Endothelial cell of umbilical vein (primary cell): ENCODE data around the gene FHOD1. TPM values are rescaled to one million over a fixed set of nuclear protein-coding genes. Genes with fewer than 3 reads are reported as not detected.

Experiments
- BruUV-seq: library from RNA; stranded (reverse); fragments of 400-500 nt; replicated peaks from 2 replicates; lab custom pipeline; 2021; lab: Mats Ljungman, UMichigan
- CTCF ChIA-PET: fragments of 300-600, 350-600 bp; sonication (Branson Sonifier 250); formaldehyde crosslinking; loops from one replicate; lab custom pipeline; 2021; ENCODE audit warnings: antibody characterized with exemption, inconsistent platforms; lab: Charles Lee
- POLR2A ChIA-PET: fragments of 300-600, 350-600 bp; sonication (Branson Sonifier 250); formaldehyde crosslinking; loops from one replicate; lab custom pipeline; 2021; ENCODE audit warnings: antibody characterized with exemption, inconsistent platforms; lab: Charles Lee
- DNase-seq: peaks from one replicate; pipeline ENCODE4 v3.0.0-alpha.2; 2011; ENCODE audit warnings: low read depth, low spot score
- FAIRE-seq: peaks from 2 replicates; lab custom pipeline; 2011; peaks lifted over from hg19 to GRCh38; lab: Jason Lieb, UNC
- H2AFZ ChIP-seq: 2 replicates; pipeline ENCODE4 v1.6.0; 2012; ENCODE audit warnings: low read depth, low read length, control low read depth, inconsistent platforms
- H3K27ac ChIP-seq: 2 replicates; pipeline ENCODE4 v1.5.1; 2011; ENCODE audit warnings: low read depth, mild to moderate bottlenecking, control low read depth, low read length, moderate library complexity; ENCODE audit not compliant: insufficient read depth
- H3K27me3 ChIP-seq, 2 experiments: 2 replicates each; pipeline versions ENCODE4 v1.6.0 to v1.6.1; 2011; ENCODE audit warnings: low read length in 2 of 2, mixed read lengths in 1 of 2; ENCODE audit not compliant: control insufficient read depth in 2 of 2, insufficient read depth in 2 of 2
- H3K36me3 ChIP-seq, 2 experiments: 2 replicates in 1 of 2; 3 replicates in 1 of 2; pipeline ENCODE4 v1.5.1; 2011; ENCODE audit warnings: low read length in 2 of 2, mild to moderate bottlenecking in 1 of 2, moderate library complexity in 1 of 2; ENCODE audit not compliant: control insufficient read depth in 2 of 2, insufficient read depth in 2 of 2; ENCODE audit errors: extremely low read depth in 1 of 2
- H3K4me1 ChIP-seq: 3 replicates; pipeline ENCODE4 v1.5.1; 2011; ENCODE audit warnings: mild to moderate bottlenecking, low read length; ENCODE audit not compliant: control insufficient read depth, insufficient read depth; ENCODE audit errors: extremely low read depth
- H3K4me2 ChIP-seq: 2 replicates; pipeline ENCODE4 v1.6.1; 2011; ENCODE audit warnings: low read length, control low read depth, mixed read lengths; ENCODE audit not compliant: insufficient read depth
- H3K4me3 ChIP-seq, 3 experiments: fragments of 200-600 bp in 1 of 3; sonication (generic), shearing (Covaris generic) in 1 of 3; replicated peaks in 1 of 3; 2 replicates each; pipeline ENCODE4 v1.5.1; 2011 to 2016; ENCODE audit warnings: control low read depth in 3 of 3, low read length in 3 of 3, mild to moderate bottlenecking in 2 of 3, inconsistent platforms in 1 of 3, low read depth in 1 of 3, moderate library complexity in 1 of 3; ENCODE audit not compliant: insufficient read depth in 1 of 3
- H3K79me2 ChIP-seq: 2 replicates; pipeline ENCODE4 v1.6.0; 2012; ENCODE audit warnings: low read length, inconsistent platforms; ENCODE audit not compliant: control insufficient read depth, insufficient read depth
- H3K9ac ChIP-seq: replicated peaks from 2 replicates; pipeline ENCODE3; 2011; ENCODE audit warnings: low read length, control low read depth; ENCODE audit not compliant: insufficient read depth; ENCODE audit errors: extremely low read depth
- H3K9me1 ChIP-seq: replicated peaks from 3 replicates; pipeline ENCODE4 v1.6.0; 2011; ENCODE audit warnings: mild to moderate bottlenecking, low read length; ENCODE audit not compliant: control insufficient read depth, insufficient read depth; ENCODE audit errors: extremely low read depth
- H3K9me3 ChIP-seq: replicated peaks from 2 replicates; pipeline ENCODE4 v1.5.1; 2012; ENCODE audit warnings: low read length, inconsistent platforms; ENCODE audit not compliant: control insufficient read depth, insufficient read depth
- H4K20me1 ChIP-seq: replicated peaks from 2 replicates; pipeline ENCODE3; 2011; ENCODE audit warnings: mild to moderate bottlenecking, low read length; ENCODE audit not compliant: control insufficient read depth, insufficient read depth; ENCODE audit errors: extremely low read depth
- EZH2 ChIP-seq: IDR thresholded peaks from 2 replicates; pipeline ENCODE4 v1.6.1; 2012; ENCODE audit warnings: borderline replicate concordance, low read depth, mild to moderate bottlenecking, moderate library complexity, low read length, inconsistent platforms; ENCODE audit not compliant: severe bottlenecking
- FOS ChIP-seq: IDR thresholded peaks from 2 replicates; pipeline ENCODE4 v1.6.1; 2011; ENCODE audit warnings: mild to moderate bottlenecking, low read length, moderate library complexity, borderline replicate concordance; ENCODE audit not compliant: insufficient read depth
- GATA2 ChIP-seq: IDR thresholded peaks from 2 replicates; pipeline ENCODE4 v1.7.0; 2011; ENCODE audit warnings: low read depth, mild to moderate bottlenecking, moderate library complexity, mixed read lengths, low read length; ENCODE audit not compliant: insufficient read length, insufficient read depth
- JUN ChIP-seq: IDR thresholded peaks from 2 replicates; pipeline ENCODE4 v1.6.1; 2011; ENCODE audit warnings: borderline replicate concordance, low read depth; ENCODE audit not compliant: insufficient read length, insufficient read depth
- MYC ChIP-seq: IDR thresholded peaks from one replicate; pipeline ENCODE4 v1.6.1; 2011; ENCODE audit warnings: mild to moderate bottlenecking, low read depth, low read length
- POLR2A ChIP-seq: IDR thresholded peaks from 2 replicates; pipeline ENCODE4 v1.6.1; 2012; ENCODE audit warnings: low read depth, mild to moderate bottlenecking, control low read depth, low read length
- POLR2AphosphoS5 ChIP-seq: IDR thresholded peaks from 2 replicates; pipeline ENCODE4 v1.6.1; 2012; ENCODE audit warnings: low read depth, mild to moderate bottlenecking, control low read depth, low read length, moderate library complexity; ENCODE audit not compliant: insufficient read depth
- dilution Hi-C: fragments of 300-500 bp; cut with MboI; formaldehyde crosslinking; loops from one replicate; pipeline ENCODE4 v1.15.0; 2019; ENCODE audit warnings: low sequenced_read_pairs; ENCODE audit not compliant: extremely low pct_ligation_motif_present
- intact Hi-C: fragments of 100-400 bp; cut with micrococcal nuclease; formaldehyde crosslinking; loops from one replicate; pipeline ENCODE4 v1.10.0; 2022
- polyA plus RNA-seq, 4 experiments: library from polyadenylated mRNA; depleted of rRNA in 3 of 4; stranded (reverse) in 3 of 4; unstranded in 1 of 4; fragments of >200 nt; gene quantifications; 2 replicates each; pipeline versions ENCODE4 v1.2.1 to v1.2.3, GENCODE V29; 2011 to 2012; ENCODE audit warnings: missing spikeins in 1 of 4
- total RNA-seq: library from RNA; stranded (reverse); gene quantifications from 2 replicates; pipeline ENCODE4 v1.2.3, GENCODE V29; 2021
- TF ChIP-seq, protein P1 (sequence below), 2 donors: IDR thresholded peaks; 1 replicate in 1 of 2; 2 replicates in 1 of 2; pipeline ENCODE4 v1.5.1; 2011; ENCODE audit warnings: low read length in 2 of 2, mild to moderate bottlenecking in 2 of 2, moderate library complexity in 2 of 2, control low read depth in 1 of 2, inconsistent platforms in 1 of 2, low read depth in 1 of 2; ENCODE audit not compliant: insufficient read depth in 1 of 2; ENCODE audit errors: extremely low read depth in 1 of 2
- TF ChIP-seq, protein P2 (sequence below): IDR thresholded peaks from 2 replicates; pipeline ENCODE4 v1.6.1; 2011; ENCODE audit not compliant: insufficient read depth, insufficient read length

The FHOD1 gene
- total and polyA plus RNA-seq, 2 donors (not counting 3 experiments of a cell fraction or from before 2014, with no cell fraction given): 63.6 to 124 TPM

DNA sequence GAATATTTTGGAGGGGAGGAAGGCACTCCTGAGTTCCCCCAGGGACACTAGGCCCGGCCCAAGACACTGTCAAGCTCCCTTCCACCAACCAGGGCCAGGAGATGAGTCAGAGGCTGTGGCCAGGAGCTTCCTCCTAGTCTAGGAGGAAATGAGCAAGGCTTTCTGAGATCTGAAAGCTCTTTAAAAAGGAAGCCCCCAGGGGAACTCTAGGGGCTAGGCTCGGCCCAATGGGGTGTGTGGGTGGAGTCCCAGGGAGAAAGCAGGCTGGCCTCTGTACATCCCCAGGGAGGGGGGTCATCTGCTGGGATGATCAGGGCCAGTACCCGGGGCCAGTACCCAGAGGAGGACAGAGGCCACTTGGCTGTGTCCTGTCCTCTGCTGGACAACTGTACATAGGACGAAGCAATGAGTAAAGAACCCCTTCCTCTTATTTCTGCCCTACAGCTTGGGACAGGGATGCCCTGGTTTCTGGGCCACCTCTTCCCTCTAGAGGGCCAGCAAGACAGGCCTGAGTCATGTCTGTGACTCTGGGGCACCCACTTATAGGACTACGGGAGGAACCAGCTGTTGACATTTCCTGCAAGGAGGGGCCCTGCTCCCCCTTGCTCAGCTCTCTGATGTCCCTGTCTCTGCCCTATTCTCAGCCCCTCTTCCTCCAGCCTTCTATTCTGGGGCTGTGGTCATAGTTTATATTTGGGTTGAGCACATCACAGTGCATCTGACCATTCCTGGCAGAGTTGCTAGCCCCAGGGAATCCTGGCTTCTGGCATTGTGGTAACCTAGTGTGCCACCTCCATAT is 2.7 kb downstream of the FHOD1 start:
- Histone ChIP-seq H3K36me3 (peaks cover 0 to 5% of the 10 kb centered on the region in 2 experiments), H3K9ac (peak overlapping the region; percentile 49), H3K9me1 (no peaks in the 10 kb centered on the region), H4K20me1 (no peaks in the 10 kb centered on the region), H3K27ac (peak overlapping the region; percentile 88), H3K4me3 (no peak overlapping the region), H2AFZ (no peak overlapping the region), H3K4me1 (peaks cover 65% of the 10 kb centered on the region), H3K27me3 (no peaks in the 10 kb centered on the region), H3K9me3 (no peaks in the 10 kb centered on the region), H3K4me2 (peak overlapping the region; percentile 56), H3K79me2 (peaks cover 50% of the 10 kb centered on the region)
- dilution Hi-C loops (no loop called here), intact Hi-C loops (loop anchor here (1.0 kb wide), 1 partner anchor 8 kb away; no protein-coding TSS in a partner anchor)
- TF ChIP-seq JUN (peak; percentile 59), POLR2AphosphoS5 (peak; percentile 66), EZH2 (no peak), GATA2 (no peak), MYC (no peak), POLR2A (peak; percentile 69), FOS (peak; percentile 89)
- TF ChIP-seq, protein P1, sequence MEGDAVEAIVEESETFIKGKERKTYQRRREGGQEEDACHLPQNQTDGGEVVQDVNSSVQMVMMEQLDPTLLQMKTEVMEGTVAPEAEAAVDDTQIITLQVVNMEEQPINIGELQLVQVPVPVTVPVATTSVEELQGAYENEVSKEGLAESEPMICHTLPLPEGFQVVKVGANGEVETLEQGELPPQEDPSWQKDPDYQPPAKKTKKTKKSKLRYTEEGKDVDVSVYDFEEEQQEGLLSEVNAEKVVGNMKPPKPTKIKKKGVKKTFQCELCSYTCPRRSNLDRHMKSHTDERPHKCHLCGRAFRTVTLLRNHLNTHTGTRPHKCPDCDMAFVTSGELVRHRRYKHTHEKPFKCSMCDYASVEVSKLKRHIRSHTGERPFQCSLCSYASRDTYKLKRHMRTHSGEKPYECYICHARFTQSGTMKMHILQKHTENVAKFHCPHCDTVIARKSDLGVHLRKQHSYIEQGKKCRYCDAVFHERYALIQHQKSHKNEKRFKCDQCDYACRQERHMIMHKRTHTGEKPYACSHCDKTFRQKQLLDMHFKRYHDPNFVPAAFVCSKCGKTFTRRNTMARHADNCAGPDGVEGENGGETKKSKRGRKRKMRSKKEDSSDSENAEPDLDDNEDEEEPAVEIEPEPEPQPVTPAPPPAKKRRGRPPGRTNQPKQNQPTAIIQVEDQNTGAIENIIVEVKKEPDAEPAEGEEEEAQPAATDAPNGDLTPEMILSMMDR (IDR thresholded peaks at IDR 0.05; ENCODE audit: extremely low read depth in 1 of 2, insufficient read depth in 1 of 2, low read depth in 1 of 2, low read length in 2 of 2): no peak
- TF ChIP-seq, protein P2, sequence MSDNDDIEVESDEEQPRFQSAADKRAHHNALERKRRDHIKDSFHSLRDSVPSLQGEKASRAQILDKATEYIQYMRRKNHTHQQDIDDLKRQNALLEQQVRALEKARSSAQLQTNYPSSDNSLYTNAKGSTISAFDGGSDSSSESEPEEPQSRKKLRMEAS: no peak
- BruUV-seq: TSS peak; percentile 45
- FAIRE-seq: peak; percentile 97
- ChIA-PET CTCF (interaction anchor here (0.9 to 2.0 kb wide), 17 partner anchors 9 to 227 kb away, joined by 3 to 10 read pairs (median 5); partner anchors contain the start of genes KCTD19, LRRC36 and TMEM208), POLR2A (interaction anchor here (0.7 to 1.9 kb wide), 4 partner anchors 15 to 52 kb away, joined by 3 to 8 read pairs (median 6); partner anchors contain the start of genes E2F4 and TMEM208)
- DNase-seq: peak; percentile 76
